ENCODE data around the gene DNMT3B.

- TF ChIP-seq EZH2 (IDR thresholded peaks at IDR 0.05; ENCODE audit: borderline replicate concordance, low read length) (no peak), CTCF (IDR thresholded peaks at IDR 0.05; ENCODE audit: low read length) (no peak)
Measured at GRCh38 chr20:32751702-32752457, 10.3 kb upstream of the DNMT3B start.

Data from OCI-LY1 (cell line).